SK-N-SH (cell line): ENCODE results near the gene ABHD17C. TPM values are rescaled to one million over a fixed set of nuclear protein-coding genes. Genes with fewer than 3 reads are reported as not detected.

Experiments
- CTCF ChIA-PET: fragments of 300-600, 350-600 bp; formaldehyde crosslinking; extraction: SDS; loops from one replicate; lab custom pipeline; 2021; lab: Yijun Ruan, JAX
- POLR2A ChIA-PET: fragments of 350-600 bp; sonication (Branson Sonifier 250); formaldehyde crosslinking; extraction: SDS; loops from one replicate; lab custom pipeline; 2020; ENCODE audit warnings: antibody characterized with exemption, inconsistent platforms; lab: Yijun Ruan, JAX
- DNase-seq: peaks from one replicate; pipeline ENCODE4 v3.0.0; 2012
- H2AFZ ChIP-seq: fragments of 200-600 bp; sonication (generic); 2 replicates; pipeline ENCODE4 v1.8.1; 2016; ENCODE audit warnings: antibody characterized with exemption, mild to moderate bottlenecking, low read depth
- H3F3A ChIP-seq: fragments of 200-600 bp; sonication (generic); replicated peaks from 2 replicates; pipeline ENCODE3; 2016; ENCODE audit warnings: antibody characterized with exemption, mild to moderate bottlenecking; ENCODE audit not compliant: insufficient read depth
- H3K27ac ChIP-seq, 2 experiments: fragments of 200-500 bp in 1 of 2; fragments of 200-600 bp in 1 of 2; sonication (Bioruptor generic) in 1 of 2; sonication (generic), shearing (Covaris generic) in 1 of 2; 2 replicates each; pipeline versions ENCODE4 v1.5.1 to v1.6.1; 2014 to 2016; ENCODE audit warnings: low read depth in 2 of 2, inconsistent platforms in 1 of 2, low read length in 1 of 2, mild to moderate bottlenecking in 1 of 2, mixed read lengths in 1 of 2
- H3K27me3 ChIP-seq: fragments of 200-600 bp; sonication (generic), shearing (Covaris generic); 2 replicates; pipeline ENCODE4 v1.6.1; 2016; ENCODE audit warnings: mixed run types; ENCODE audit not compliant: insufficient read depth
- H3K36me3 ChIP-seq, 2 experiments: fragments of 200-500 bp in 1 of 2; fragments of 200-600 bp in 1 of 2; sonication (Bioruptor generic) in 1 of 2; sonication (generic) in 1 of 2; replicated peaks in 1 of 2; 2 replicates each; pipeline versions ENCODE3 to v1.5.1; 2014 to 2016; ENCODE audit warnings: low read length in 1 of 2, mild to moderate bottlenecking in 1 of 2; ENCODE audit not compliant: insufficient read depth in 2 of 2, control insufficient read depth in 1 of 2
- H3K4me1 ChIP-seq, 2 experiments: fragments of 200-500 bp in 1 of 2; fragments of 200-600 bp in 1 of 2; sonication (Bioruptor generic) in 1 of 2; sonication (generic), shearing (Covaris generic) in 1 of 2; 2 replicates each; pipeline versions ENCODE4 v1.5.1 to v1.6.1; 2014 to 2016; ENCODE audit warnings: low read depth in 1 of 2, low read length in 1 of 2, mixed run types in 1 of 2; ENCODE audit not compliant: insufficient read depth in 2 of 2, control insufficient read depth in 1 of 2
- H3K4me2 ChIP-seq: fragments of 200-600 bp; sonication (generic), shearing (Covaris generic); 2 replicates; pipeline ENCODE4 v1.6.1; 2017; ENCODE audit warnings: mixed run types
- H3K4me3 ChIP-seq, 2 experiments: fragments of 200-500 bp in 1 of 2; fragments of 200-600 bp in 1 of 2; sonication (Bioruptor generic) in 1 of 2; sonication (generic), shearing (Covaris generic) in 1 of 2; 2 replicates each; pipeline versions ENCODE4 v1.5.1 to v1.8.1; 2014 to 2016; ENCODE audit warnings: low read depth in 2 of 2, inconsistent platforms in 1 of 2, low read length in 1 of 2, mild to moderate bottlenecking in 1 of 2, mixed read lengths in 1 of 2, moderate library complexity in 1 of 2
- H3K79me2 ChIP-seq: fragments of 200-600 bp; sonication (generic); 2 replicates; pipeline ENCODE4 v1.8.1; 2017; ENCODE audit warnings: mild to moderate bottlenecking; ENCODE audit not compliant: insufficient read depth
- H3K9ac ChIP-seq: fragments of 200-600 bp; sonication (generic); 2 replicates; pipeline ENCODE4 v1.6.1; 2017; ENCODE audit warnings: mixed run types
- H3K9me2 ChIP-seq: fragments of 200-600 bp; sonication (generic); 2 replicates; pipeline ENCODE4 v1.6.1; 2017; ENCODE audit warnings: mixed run types
- H3K9me3 ChIP-seq: fragments of 200-600 bp; sonication (generic); 2 replicates; pipeline ENCODE4 v1.6.1; 2017; ENCODE audit warnings: mixed run types, mild to moderate bottlenecking, moderate library complexity
- H4K20me1 ChIP-seq: fragments of 200-600 bp; sonication (generic); 2 replicates; pipeline ENCODE4 v1.6.1; 2017; ENCODE audit warnings: mild to moderate bottlenecking, mixed run types; ENCODE audit not compliant: insufficient read depth
- EP300 ChIP-seq, 2 experiments: IDR thresholded peaks; 2 replicates each; pipeline versions ENCODE4 v1.4.0 to v1.6.1; 2012; ENCODE audit warnings: borderline replicate concordance in 1 of 2, low read depth in 1 of 2, low read length in 1 of 2
- FOXM1 ChIP-seq: IDR thresholded peaks from 2 replicates; pipeline ENCODE4 v1.4.0; 2012; ENCODE audit warnings: low read depth, mild to moderate bottlenecking
- GATA2 ChIP-seq: sonication (generic); formaldehyde crosslinking; IDR thresholded peaks from 2 replicates; pipeline ENCODE4 v1.5.0; 2020; ENCODE audit warnings: mild to moderate bottlenecking, missing genetic modification reagents
- MEF2A ChIP-seq: IDR thresholded peaks from 2 replicates; pipeline ENCODE4 v1.4.0; 2012; ENCODE audit warnings: low read depth, borderline replicate concordance
- NRF1 ChIP-seq: IDR thresholded peaks from 2 replicates; pipeline ENCODE4 v1.6.1; 2012; ENCODE audit warnings: low read depth, mild to moderate bottlenecking, low read length
- REST ChIP-seq: IDR thresholded peaks from 2 replicates; pipeline ENCODE4 v1.6.1; 2012; ENCODE audit warnings: mild to moderate bottlenecking, low read depth, low read length, moderate library complexity
- USF2 ChIP-seq: fragments of 150-350 bp; IDR thresholded peaks from 2 replicates; pipeline ENCODE4 v1.6.1; 2017; ENCODE audit warnings: antibody characterized with exemption, low read length, low read depth, borderline replicate concordance
- WGBS: methylation state at CpG from one replicate; pipeline ENCODE4 v1.1.6; 2017; ENCODE audit warnings: low lambda C conversion rate; 5-methylcytosine and 5-hydroxymethylcytosine counted together
- polyA plus RNA-seq, 3 experiments: library from polyadenylated mRNA; depleted of rRNA; stranded (reverse); fragments of >200 nt; gene quantifications; 2 replicates each; pipeline ENCODE4 v1.2.3, GENCODE V29; 2012
- TF ChIP-seq, protein P1 (sequence below): IDR thresholded peaks from 2 replicates; pipeline ENCODE4 v1.4.0; 2012; ENCODE audit warnings: low read depth, borderline replicate concordance
- TF ChIP-seq, protein P2 (sequence below): IDR thresholded peaks from 2 replicates; pipeline ENCODE4 v1.4.0; 2012; ENCODE audit warnings: low read depth, borderline replicate concordance

ABHD17C gene
- polyA plus RNA-seq, 1 of the 3 experiments (the other 2 are of a cell fraction): 11.7 TPM

DNA sequence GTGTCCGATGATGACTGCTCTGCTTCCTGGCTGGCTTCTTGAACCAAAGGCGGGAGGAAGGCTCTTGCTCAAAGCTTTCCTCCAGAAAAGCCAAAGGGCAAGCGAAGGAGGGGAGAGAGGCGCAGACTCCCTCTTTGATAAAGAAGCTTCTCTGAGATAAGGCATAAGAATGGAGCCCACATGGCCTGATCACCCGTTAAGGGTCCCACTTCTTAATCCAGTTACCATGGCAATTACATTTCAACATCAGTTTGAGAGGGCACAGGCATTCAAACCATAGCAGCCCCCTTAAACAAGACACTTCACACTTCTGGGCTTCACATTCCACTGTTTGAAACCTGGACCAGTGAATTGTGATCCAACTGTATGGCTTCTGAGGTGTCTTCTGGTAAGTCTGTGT lies 8.0 kb downstream of the ABHD17C start:
- Histone ChIP-seq H3K27ac (no peak overlapping the region), H4K20me1 (no peaks in the 10 kb centered on the region; the same call in 1 of the 2 replicates), H3K4me3 (no peak overlapping the region), H3K4me2 (no peak overlapping the region), H3K9ac (no peak overlapping the region), H3K4me1 (peaks cover 0 to 4% of the 10 kb centered on the region in 2 experiments; a peak in 1 of 4 replicates), H3K9me2 (no peaks in the 10 kb centered on the region), H3K36me3 (peaks cover 0 to 3% of the 10 kb centered on the region in 2 experiments), H3K79me2 (peaks cover 70% of the 10 kb centered on the region), H3K9me3 (no peaks in the 10 kb centered on the region), H3F3A (no peaks in the 10 kb centered on the region), H2AFZ (no peak overlapping the region), H3K27me3 (no peaks in the 10 kb centered on the region)
- WGBS: 96% methylated on average over 5 of the region's 5 CpGs
- TF ChIP-seq, protein P1, sequence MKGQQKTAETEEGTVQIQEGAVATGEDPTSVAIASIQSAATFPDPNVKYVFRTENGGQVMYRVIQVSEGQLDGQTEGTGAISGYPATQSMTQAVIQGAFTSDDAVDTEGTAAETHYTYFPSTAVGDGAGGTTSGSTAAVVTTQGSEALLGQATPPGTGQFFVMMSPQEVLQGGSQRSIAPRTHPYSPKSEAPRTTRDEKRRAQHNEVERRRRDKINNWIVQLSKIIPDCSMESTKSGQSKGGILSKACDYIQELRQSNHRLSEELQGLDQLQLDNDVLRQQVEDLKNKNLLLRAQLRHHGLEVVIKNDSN: no peak
- no peak for TF ChIP-seq NRF1
- TF ChIP-seq USF2: no peak
- no peak for TF ChIP-seq MEF2A
- TF ChIP-seq EP300 (IDR thresholded peaks at IDR 0.05; ENCODE audit: borderline replicate concordance in 1 of 2, low read depth in 1 of 2, low read length in 1 of 2): no peak
- no peak for DNase-seq
- POLR2A ChIA-PET: no interaction called here
- CTCF ChIA-PET: no interaction called here

DNA sequence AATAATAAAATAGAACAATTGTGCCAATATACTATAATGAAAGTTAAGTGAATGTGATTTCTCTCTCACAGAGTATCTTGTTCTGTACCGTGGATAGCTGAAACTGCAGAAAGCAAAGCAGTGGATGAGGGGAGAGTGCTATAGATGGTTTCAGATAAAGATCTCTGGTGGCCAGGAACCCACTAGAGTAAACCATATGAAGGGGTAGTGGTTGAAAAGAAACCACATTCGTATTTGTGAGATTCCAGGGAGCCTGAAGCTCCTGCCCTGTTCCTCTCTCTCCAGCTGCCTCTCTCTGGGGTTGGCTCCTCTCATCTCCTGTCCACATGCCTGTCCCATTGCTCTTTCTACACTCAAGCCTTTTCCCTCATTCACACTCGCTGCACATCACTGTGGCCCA lies 8.9 kb downstream of the ABHD17C start:
- ChIA-PET POLR2A (no interaction called here), CTCF (interaction anchor here (2.1 kb wide), 1 partner anchor 72 kb away, joined by 6 read pairs; no protein-coding TSS in a partner anchor)
- H3K4me2 ChIP-seq: no peak overlapping the region
- peaks cover 0 to 3% of the 10 kb centered on the region in 2 experiments for H3K36me3 ChIP-seq
- DNase-seq: no peak
- no peaks in the 10 kb centered on the region; the same call in 1 of the 2 replicates for H4K20me1 ChIP-seq
- H3K4me3 ChIP-seq: no peak overlapping the region
- peaks cover 0 to 4% of the 10 kb centered on the region in 2 experiments; a peak in 1 of 4 replicates for H3K4me1 ChIP-seq
- H3K9ac ChIP-seq: no peak overlapping the region
- TF ChIP-seq REST: no peak
- TF ChIP-seq GATA2: no peak
- no peak for TF ChIP-seq FOXM1
- TF ChIP-seq, protein P2, sequence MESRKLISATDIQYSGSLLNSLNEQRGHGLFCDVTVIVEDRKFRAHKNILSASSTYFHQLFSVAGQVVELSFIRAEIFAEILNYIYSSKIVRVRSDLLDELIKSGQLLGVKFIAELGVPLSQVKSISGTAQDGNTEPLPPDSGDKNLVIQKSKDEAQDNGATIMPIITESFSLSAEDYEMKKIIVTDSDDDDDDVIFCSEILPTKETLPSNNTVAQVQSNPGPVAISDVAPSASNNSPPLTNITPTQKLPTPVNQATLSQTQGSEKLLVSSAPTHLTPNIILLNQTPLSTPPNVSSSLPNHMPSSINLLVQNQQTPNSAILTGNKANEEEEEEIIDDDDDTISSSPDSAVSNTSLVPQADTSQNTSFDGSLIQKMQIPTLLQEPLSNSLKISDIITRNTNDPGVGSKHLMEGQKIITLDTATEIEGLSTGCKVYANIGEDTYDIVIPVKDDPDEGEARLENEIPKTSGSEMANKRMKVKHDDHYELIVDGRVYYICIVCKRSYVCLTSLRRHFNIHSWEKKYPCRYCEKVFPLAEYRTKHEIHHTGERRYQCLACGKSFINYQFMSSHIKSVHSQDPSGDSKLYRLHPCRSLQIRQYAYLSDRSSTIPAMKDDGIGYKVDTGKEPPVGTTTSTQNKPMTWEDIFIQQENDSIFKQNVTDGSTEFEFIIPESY: no peak
- TF ChIP-seq EP300 (IDR thresholded peaks at IDR 0.05; ENCODE audit: borderline replicate concordance in 1 of 2, low read depth in 1 of 2, low read length in 1 of 2): no peak
- H3F3A ChIP-seq: no peaks in the 10 kb centered on the region
- H3K79me2 ChIP-seq: peaks cover 66% of the 10 kb centered on the region
- H3K27ac ChIP-seq: no peak overlapping the region
- H3K9me2 ChIP-seq: no peaks in the 10 kb centered on the region
- no peaks in the 10 kb centered on the region for H3K9me3 ChIP-seq
- H2AFZ ChIP-seq: no peak overlapping the region
- H3K27me3 ChIP-seq: no peaks in the 10 kb centered on the region
- 89% methylated on average over 3 of the region's 3 CpGs for WGBS
